Mesendoderm (in vitro differentiated cells): ENCODE results near the gene NEDD4L.

Experiments used
- DNase-seq: peaks from one replicate; pipeline ENCODE4 v3.0.0; 2013
- H2AK5ac ChIP-seq: 2 replicates; pipeline ENCODE4 v1.6.1; 2013; ENCODE audit warnings: low read length, inconsistent platforms
- H2BK120ac ChIP-seq: 2 replicates; pipeline ENCODE4 v1.6.1; 2013; ENCODE audit warnings: low read depth, mild to moderate bottlenecking, low read length, moderate library complexity, mixed read lengths
- H2BK15ac ChIP-seq: replicated peaks from 2 replicates; pipeline ENCODE4 v1.6.1; 2013; ENCODE audit warnings: low read depth, mild to moderate bottlenecking, moderate library complexity
- H2BK5ac ChIP-seq: 2 replicates; pipeline ENCODE4 v1.6.1; 2013; ENCODE audit warnings: low read length, inconsistent platforms
- H3K18ac ChIP-seq: 2 replicates; pipeline ENCODE4 v1.6.1; 2013; ENCODE audit warnings: mild to moderate bottlenecking, low read length, mixed read lengths
- H3K23ac ChIP-seq: one replicate; pipeline ENCODE4 v1.6.1; 2013; ENCODE audit warnings: low read length
- H3K27ac ChIP-seq: 2 replicates; pipeline ENCODE4 v1.5.1; 2013; ENCODE audit warnings: low read depth, mild to moderate bottlenecking, inconsistent platforms, low read length, moderate library complexity
- H3K27me3 ChIP-seq: 2 replicates; pipeline ENCODE4 v1.6.1; 2013; ENCODE audit warnings: low read length, control low read depth, mild to moderate bottlenecking, inconsistent platforms; ENCODE audit not compliant: insufficient read depth, poor library complexity
- H3K36me3 ChIP-seq: 2 replicates; pipeline ENCODE4 v1.6.1; 2013; ENCODE audit warnings: low read length, inconsistent platforms; ENCODE audit not compliant: control insufficient read depth, insufficient read depth
- H3K4ac ChIP-seq: one replicate; pipeline ENCODE4 v1.6.1; 2013; ENCODE audit warnings: low read depth, mild to moderate bottlenecking, low read length, moderate library complexity
- H3K4me1 ChIP-seq: 2 replicates; pipeline ENCODE4 v1.6.1; 2013; ENCODE audit warnings: low read depth, low read length, inconsistent platforms; ENCODE audit not compliant: control insufficient read depth
- H3K4me2 ChIP-seq: 2 replicates; pipeline ENCODE4 v1.6.1; 2013; ENCODE audit warnings: low read length
- H3K4me3 ChIP-seq: 2 replicates; pipeline ENCODE4 v1.5.1; 2013; ENCODE audit warnings: mild to moderate bottlenecking, low read length
- H3K56ac ChIP-seq: one replicate; pipeline ENCODE4 v1.6.1; 2013; ENCODE audit warnings: low read length
- H3K79me1 ChIP-seq: 2 replicates; pipeline ENCODE4 v1.6.1; 2013; ENCODE audit warnings: low read length, inconsistent platforms
- H3K79me2 ChIP-seq: 2 replicates; pipeline ENCODE4 v1.6.1; 2013; ENCODE audit warnings: mild to moderate bottlenecking, low read length; ENCODE audit not compliant: control insufficient read depth, insufficient read depth
- H3K9ac ChIP-seq: 2 replicates; pipeline ENCODE4 v1.6.1; 2013; ENCODE audit warnings: low read length, inconsistent platforms
- H4K5ac ChIP-seq: one replicate; pipeline ENCODE4 v1.6.1; 2013; ENCODE audit warnings: low read length
- H4K8ac ChIP-seq: one replicate; pipeline ENCODE4 v1.6.1; 2013; ENCODE audit warnings: low read depth, mild to moderate bottlenecking, control low read depth, low read length, moderate library complexity
- WGBS: extraction: QIAGEN DNeasy Blood & Tissue Kit; methylation state at CpG from one replicate; pipeline ENCODE4 v1.1.7; 2013; ENCODE audit warnings: low lambda C conversion rate, missing lambda C conversion rate; ENCODE audit not compliant: insufficient coverage; ENCODE audit errors: extremely low coverage; 5-methylcytosine and 5-hydroxymethylcytosine counted together

NEDD4L gene

DNA sequence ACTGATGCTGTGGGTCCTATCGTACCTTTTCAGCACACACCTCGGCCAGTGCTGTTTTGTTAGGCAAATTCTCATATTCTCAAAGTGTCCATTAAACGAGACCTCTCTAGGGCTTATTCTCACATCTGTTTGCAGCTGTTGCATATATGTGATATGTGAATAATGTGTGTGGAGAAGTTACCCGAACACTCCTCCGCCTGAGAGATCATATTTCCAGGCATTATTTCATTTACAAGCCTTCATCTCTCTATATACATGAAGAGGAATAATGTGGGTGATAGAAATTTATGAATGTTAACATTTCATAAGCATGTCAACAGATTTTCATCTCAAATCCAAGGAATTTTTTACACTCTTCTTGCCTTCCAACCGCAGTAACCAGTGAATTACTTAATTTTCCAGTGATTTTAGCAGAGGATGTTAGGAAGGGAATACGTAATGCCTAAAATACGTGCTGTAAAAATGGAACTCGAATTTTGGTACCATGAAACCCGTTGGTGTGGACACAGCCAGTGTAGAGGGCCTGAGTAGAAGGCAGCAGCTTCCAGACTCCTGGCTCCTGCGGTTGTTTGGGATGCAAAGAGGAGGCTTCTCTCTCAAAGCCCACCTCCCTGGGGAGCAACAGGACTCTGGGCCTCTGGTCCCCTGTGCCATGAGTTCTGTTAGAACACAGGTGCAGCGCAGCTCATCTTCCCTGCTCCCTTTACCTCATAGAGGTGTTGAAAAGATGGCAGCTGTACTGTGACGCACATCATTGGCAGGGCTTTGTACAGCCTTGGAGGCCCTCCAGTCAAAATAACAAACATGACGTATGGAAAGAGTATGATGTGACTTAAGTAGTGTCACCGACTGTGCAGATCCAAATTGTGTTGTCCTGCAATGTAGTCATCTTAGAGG lies 280.1 kb downstream of the NEDD4L start:
- no peak overlapping the region for H3K56ac ChIP-seq
- H2BK15ac ChIP-seq: no peak overlapping the region
- H3K27ac ChIP-seq: no peak overlapping the region
- no peak overlapping the region for H3K9ac ChIP-seq
- no peak overlapping the region for H2BK5ac ChIP-seq
- no peaks in the 10 kb centered on the region for H3K79me2 ChIP-seq
- H4K5ac ChIP-seq: no peak overlapping the region
- no peak overlapping the region for H3K4me2 ChIP-seq
- WGBS: no CpG with 5 or more reads among the region's 15 CpGs
- no peak overlapping the region for H3K4ac ChIP-seq
- H3K27me3 ChIP-seq: no peaks in the 10 kb centered on the region
- H3K23ac ChIP-seq: no peak overlapping the region
- no peaks in the 10 kb centered on the region for H3K36me3 ChIP-seq
- H3K4me1 ChIP-seq: no peaks in the 10 kb centered on the region
- no peak for DNase-seq
- H2AK5ac ChIP-seq: no peak overlapping the region
- H3K79me1 ChIP-seq: no peaks in the 10 kb centered on the region
- H3K18ac ChIP-seq: no peak overlapping the region
- no peak overlapping the region for H4K8ac ChIP-seq
- H3K4me3 ChIP-seq: no peak overlapping the region
- H2BK120ac ChIP-seq: no peak overlapping the region

DNA sequence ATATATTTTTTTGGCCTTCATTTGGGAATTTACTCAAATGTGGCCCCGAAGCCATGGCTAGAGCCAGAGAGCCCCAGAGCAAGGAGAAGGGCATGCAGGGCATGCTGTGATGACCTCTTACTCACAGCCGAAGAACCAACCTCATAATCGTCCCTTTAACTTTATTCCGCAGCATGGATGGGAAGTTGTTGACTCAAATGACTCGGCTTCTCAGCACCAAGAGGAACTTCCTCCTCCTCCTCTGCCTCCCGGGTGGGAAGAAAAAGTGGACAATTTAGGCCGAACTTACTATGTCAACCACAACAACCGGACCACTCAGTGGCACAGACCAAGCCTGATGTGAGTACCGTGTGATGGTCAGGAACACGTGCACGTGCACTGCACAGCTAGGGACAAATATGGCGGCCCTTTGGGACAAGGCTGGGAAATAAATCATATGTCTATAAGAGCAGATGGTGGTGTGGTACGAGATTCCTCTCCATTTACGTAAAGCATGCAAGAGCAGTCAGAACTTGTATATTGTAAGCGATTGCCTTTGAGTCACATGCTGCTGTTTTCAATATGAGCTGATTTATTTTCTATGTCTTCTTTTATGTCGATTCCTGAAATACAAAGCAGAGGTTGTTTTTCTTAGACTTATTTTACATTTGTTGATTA lies 280.9 kb downstream of the NEDD4L start:
- no peak overlapping the region for H3K4me3 ChIP-seq
- no peak overlapping the region for H2BK15ac ChIP-seq
- H3K23ac ChIP-seq: no peak overlapping the region
- no peak overlapping the region for H3K56ac ChIP-seq
- no peak overlapping the region for H3K18ac ChIP-seq
- H4K8ac ChIP-seq: no peak overlapping the region
- WGBS: no CpG with 5 or more reads among the region's 16 CpGs
- H2BK120ac ChIP-seq: no peak overlapping the region
- H3K9ac ChIP-seq: no peak overlapping the region
- H3K79me1 ChIP-seq: no peaks in the 10 kb centered on the region
- H3K4me1 ChIP-seq: no peaks in the 10 kb centered on the region
- H3K27me3 ChIP-seq: no peaks in the 10 kb centered on the region
- H3K79me2 ChIP-seq: no peaks in the 10 kb centered on the region
- H3K36me3 ChIP-seq: no peaks in the 10 kb centered on the region
- no peak overlapping the region for H3K27ac ChIP-seq
- no peak overlapping the region for H2AK5ac ChIP-seq
- H2BK5ac ChIP-seq: no peak overlapping the region
- DNase-seq: no peak
- H3K4ac ChIP-seq: no peak overlapping the region
- no peak overlapping the region for H3K4me2 ChIP-seq
- no peak overlapping the region for H4K5ac ChIP-seq

DNA sequence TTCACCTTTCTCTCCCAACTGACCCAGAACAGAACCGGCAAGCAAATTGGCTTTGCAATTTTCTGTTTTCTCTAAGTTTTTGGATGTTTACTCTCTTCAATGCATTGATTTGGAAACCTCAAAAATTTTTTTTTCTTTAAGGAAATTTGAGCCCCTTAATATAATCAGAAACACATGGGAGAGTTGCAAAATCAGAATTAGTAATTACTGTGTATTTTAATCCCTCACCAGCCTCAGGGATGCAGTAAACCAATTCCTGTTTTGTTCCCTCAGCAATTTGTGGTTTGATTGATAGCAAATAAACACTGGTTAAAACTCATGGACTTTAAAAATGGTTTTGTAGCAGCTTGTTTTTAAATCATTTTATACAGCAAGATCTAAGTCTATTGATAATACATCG lies 281.5 kb downstream of the NEDD4L start:
- no peak overlapping the region for H2AK5ac ChIP-seq
- no peak overlapping the region for H3K27ac ChIP-seq
- no peak overlapping the region for H4K8ac ChIP-seq
- H2BK15ac ChIP-seq: no peak overlapping the region
- H3K18ac ChIP-seq: no peak overlapping the region
- DNase-seq: no peak
- H3K4me1 ChIP-seq: no peaks in the 10 kb centered on the region
- no peaks in the 10 kb centered on the region for H3K36me3 ChIP-seq
- no peak overlapping the region for H4K5ac ChIP-seq
- no peak overlapping the region for H2BK120ac ChIP-seq
- no peak overlapping the region for H3K4me2 ChIP-seq
- no peak overlapping the region for H3K4ac ChIP-seq
- H3K4me3 ChIP-seq: no peak overlapping the region
- H3K56ac ChIP-seq: no peak overlapping the region
- H3K79me2 ChIP-seq: no peaks in the 10 kb centered on the region
- WGBS: no CpG with 5 or more reads among the region's 2 CpGs
- no peak overlapping the region for H2BK5ac ChIP-seq
- H3K79me1 ChIP-seq: no peaks in the 10 kb centered on the region
- H3K9ac ChIP-seq: no peak overlapping the region
- no peaks in the 10 kb centered on the region for H3K27me3 ChIP-seq
- H3K23ac ChIP-seq: no peak overlapping the region

- no peak for DNase-seq
- WGBS: no CpG with 5 or more reads among the region's 2 CpGs
- H4K8ac ChIP-seq: no peak overlapping the region
- H3K4ac ChIP-seq: no peak overlapping the region
- no peak overlapping the region for H3K23ac ChIP-seq
- no peaks in the 10 kb centered on the region for H3K79me1 ChIP-seq
- no peak overlapping the region for H3K27ac ChIP-seq
- no peak overlapping the region for H4K5ac ChIP-seq
- H3K4me3 ChIP-seq: no peak overlapping the region
- H3K27me3 ChIP-seq: no peaks in the 10 kb centered on the region
- H3K56ac ChIP-seq: no peak overlapping the region
- H2BK15ac ChIP-seq: no peak overlapping the region
- no peak overlapping the region for H3K4me2 ChIP-seq
- H2BK120ac ChIP-seq: no peak overlapping the region
- H3K36me3 ChIP-seq: no peaks in the 10 kb centered on the region
- H2AK5ac ChIP-seq: no peak overlapping the region
- no peaks in the 10 kb centered on the region for H3K79me2 ChIP-seq
- no peak overlapping the region for H3K18ac ChIP-seq
- no peak overlapping the region for H3K9ac ChIP-seq
- no peak overlapping the region for H2BK5ac ChIP-seq
- no peaks in the 10 kb centered on the region for H3K4me1 ChIP-seq
These were observed 290.0 kb downstream of the NEDD4L start for GRCh38 chr18:58334061-58334460.

GRCh38 chr18:58335223-58335622 lies 291.2 kb downstream of the NEDD4L start:
- Histone ChIP-seq H3K23ac (no peak overlapping the region), H3K4me3 (no peak overlapping the region), H4K5ac (no peak overlapping the region), H2BK5ac (no peak overlapping the region), H2BK120ac (no peak overlapping the region), H3K4me2 (no peak overlapping the region), H3K4ac (no peak overlapping the region), H2BK15ac (no peak overlapping the region), H3K27ac (no peak overlapping the region), H3K56ac (no peak overlapping the region), H3K27me3 (no peaks in the 10 kb centered on the region), H2AK5ac (no peak overlapping the region), H3K79me1 (no peaks in the 10 kb centered on the region), H3K36me3 (no peaks in the 10 kb centered on the region), H3K79me2 (no peaks in the 10 kb centered on the region), H4K8ac (no peak overlapping the region), H3K9ac (no peak overlapping the region), H3K18ac (peak overlapping the region; percentile 6), H3K4me1 (no peaks in the 10 kb centered on the region)
- no CpG with 5 or more reads among the region's 11 CpGs for WGBS
- DNase-seq: peak; percentile 23
